Calu3 (cell line): Measurements from ENCODE around the gene FGFR2. TPM values are rescaled to one million over a fixed set of nuclear protein-coding genes. Genes with fewer than 3 reads are reported as not detected.

ENCODE experiments used
- BruUV-seq: library from RNA; stranded (reverse); fragments of 400-500 nt; replicated peaks from 2 replicates; lab custom pipeline; 2021; lab: Mats Ljungman, UMichigan
- CTCF ChIA-PET: fragments of 300-600 bp; sonication (Branson Sonifier 250); formaldehyde crosslinking; loops from one replicate; lab custom pipeline; 2022; ENCODE audit warnings: antibody characterized with exemption; lab: Charles Lee
- DNase-seq: peaks from one replicate; pipeline ENCODE4 v3.0.0; 2022
- H3K27ac Mint-ChIP-seq: one replicate; pipeline ENCODE4 v1.8.0; 2022; ENCODE audit warnings: mixed read lengths; ENCODE audit not compliant: unreplicated experiment
- H3K27me3 Mint-ChIP-seq: one replicate; pipeline ENCODE4 v1.8.0; 2022; ENCODE audit warnings: mixed read lengths; ENCODE audit not compliant: unreplicated experiment
- H3K36me3 Mint-ChIP-seq: one replicate; pipeline ENCODE4 v1.8.0; 2022; ENCODE audit warnings: mild to moderate bottlenecking, moderate library complexity, mixed read lengths; ENCODE audit not compliant: insufficient read depth, unreplicated experiment
- H3K4me1 Mint-ChIP-seq: one replicate; pipeline ENCODE4 v1.8.0; 2022; ENCODE audit warnings: mild to moderate bottlenecking, low read depth, mixed read lengths; ENCODE audit not compliant: unreplicated experiment
- H3K4me3 Mint-ChIP-seq: one replicate; pipeline ENCODE4 v1.8.0; 2022; ENCODE audit warnings: mild to moderate bottlenecking, low read depth, moderate library complexity, mixed read lengths; ENCODE audit not compliant: unreplicated experiment
- H3K9me3 Mint-ChIP-seq: one replicate; pipeline ENCODE4 v1.8.0; 2022; ENCODE audit warnings: low read depth, mixed read lengths; ENCODE audit not compliant: unreplicated experiment
- intact Hi-C: fragments of 100-400 bp; cut with micrococcal nuclease; formaldehyde crosslinking; loops from one replicate; pipeline ENCODE4 v1.10.0; 2022; ENCODE audit not compliant: unreplicated experiment
- total RNA-seq: library from RNA; stranded (reverse); gene quantifications from 2 replicates; pipeline ENCODE4 v1.2.3, GENCODE V29; 2022
- TF ChIP-seq, protein P1 (sequence below): fragments of 200-600 bp; IDR thresholded peaks from one replicate; pipeline ENCODE4 v1.8.0; 2022; ENCODE audit warnings: antibody characterized with exemption; ENCODE audit not compliant: unreplicated experiment

The FGFR2 gene
- total RNA-seq, 1 experiment from 2014 or later = 57.9 TPM

DNA sequence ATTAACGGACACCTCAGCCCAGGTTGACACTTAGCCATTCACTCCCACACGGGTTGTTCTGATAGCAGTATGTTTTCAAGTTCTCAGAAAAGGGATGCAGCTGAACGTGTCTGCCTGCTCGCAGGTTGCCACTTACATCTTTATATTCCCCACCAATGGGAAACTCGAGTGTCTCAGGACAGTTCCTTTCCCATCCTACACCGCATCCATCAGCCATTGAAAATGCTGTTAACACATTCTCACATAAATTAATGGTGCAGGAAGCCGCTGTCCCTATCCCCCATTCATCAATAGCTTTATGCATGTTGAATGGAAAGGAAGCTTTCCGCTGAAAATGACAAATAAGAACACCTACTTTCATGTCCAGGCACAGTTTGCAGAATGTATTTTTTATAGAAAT, 1.7 kb upstream of the FGFR2 start:
- TF ChIP-seq, protein P1, sequence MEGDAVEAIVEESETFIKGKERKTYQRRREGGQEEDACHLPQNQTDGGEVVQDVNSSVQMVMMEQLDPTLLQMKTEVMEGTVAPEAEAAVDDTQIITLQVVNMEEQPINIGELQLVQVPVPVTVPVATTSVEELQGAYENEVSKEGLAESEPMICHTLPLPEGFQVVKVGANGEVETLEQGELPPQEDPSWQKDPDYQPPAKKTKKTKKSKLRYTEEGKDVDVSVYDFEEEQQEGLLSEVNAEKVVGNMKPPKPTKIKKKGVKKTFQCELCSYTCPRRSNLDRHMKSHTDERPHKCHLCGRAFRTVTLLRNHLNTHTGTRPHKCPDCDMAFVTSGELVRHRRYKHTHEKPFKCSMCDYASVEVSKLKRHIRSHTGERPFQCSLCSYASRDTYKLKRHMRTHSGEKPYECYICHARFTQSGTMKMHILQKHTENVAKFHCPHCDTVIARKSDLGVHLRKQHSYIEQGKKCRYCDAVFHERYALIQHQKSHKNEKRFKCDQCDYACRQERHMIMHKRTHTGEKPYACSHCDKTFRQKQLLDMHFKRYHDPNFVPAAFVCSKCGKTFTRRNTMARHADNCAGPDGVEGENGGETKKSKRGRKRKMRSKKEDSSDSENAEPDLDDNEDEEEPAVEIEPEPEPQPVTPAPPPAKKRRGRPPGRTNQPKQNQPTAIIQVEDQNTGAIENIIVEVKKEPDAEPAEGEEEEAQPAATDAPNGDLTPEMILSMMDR = no peak
- BruUV-seq = no TSS peak
- no peak overlapping the region for H3K27ac Mint-ChIP-seq
- no peaks in the 10 kb centered on the region for H3K4me1 Mint-ChIP-seq
- H3K4me3 Mint-ChIP-seq = no peak overlapping the region
- no peak for DNase-seq
- CTCF ChIA-PET = no interaction called here
- intact Hi-C loops = loop anchor here (5.0 to 10.0 kb wide), 2 partner anchors 65 to 273 kb away; no protein-coding TSS in a partner anchor
- no peaks in the 10 kb centered on the region for H3K27me3 Mint-ChIP-seq
- peaks cover 30% of the 10 kb centered on the region for H3K36me3 Mint-ChIP-seq
- H3K9me3 Mint-ChIP-seq = no peaks in the 10 kb centered on the region

DNA sequence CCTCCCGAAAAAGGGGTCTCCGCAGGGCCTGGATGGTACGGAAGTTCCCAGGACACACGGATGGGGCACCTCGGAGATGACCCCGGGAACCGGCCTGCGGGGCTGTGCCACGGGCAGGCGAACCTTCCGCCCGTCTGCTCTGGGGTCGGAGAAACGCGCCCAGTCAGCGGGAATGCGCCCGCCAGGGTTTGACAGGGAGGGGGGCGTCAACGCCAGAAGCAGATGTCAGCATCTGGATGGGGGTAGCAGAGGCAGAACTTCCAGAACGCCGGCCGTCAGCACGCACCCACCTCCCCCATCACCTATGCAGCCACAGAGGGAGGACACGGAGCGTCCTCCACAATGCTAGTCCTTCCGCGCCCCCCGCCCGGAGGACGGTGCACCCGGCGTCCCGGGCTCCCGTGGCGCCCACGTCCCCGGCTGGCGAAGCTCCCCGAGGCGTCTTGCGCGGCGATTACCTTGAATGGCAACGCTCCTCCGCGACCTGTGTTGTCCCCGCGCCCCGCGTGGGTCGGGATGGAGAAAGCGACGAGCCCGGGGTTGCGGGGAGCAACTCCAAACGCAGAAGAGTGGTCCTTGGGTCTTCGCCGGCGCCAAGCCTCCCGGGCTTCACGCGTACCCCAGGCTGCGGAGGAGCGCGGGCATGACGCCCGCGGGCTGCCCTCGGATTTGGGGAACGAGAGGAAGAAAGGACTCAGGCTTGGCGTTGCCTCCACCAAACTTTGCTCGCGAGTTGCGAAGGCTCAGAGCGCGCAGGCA, 561 bp downstream of the FGFR2 start:
- no peaks in the 10 kb centered on the region for H3K9me3 Mint-ChIP-seq
- H3K36me3 Mint-ChIP-seq = peaks cover 38% of the 10 kb centered on the region
- BruUV-seq = no TSS peak
- no peaks in the 10 kb centered on the region for H3K27me3 Mint-ChIP-seq
- intact Hi-C loops = loop anchor here (2.0 to 10.0 kb wide), 3 partner anchors 45 to 270 kb away; no protein-coding TSS in a partner anchor
- H3K4me1 Mint-ChIP-seq = peaks cover 9% of the 10 kb centered on the region
- peak overlapping the region; percentile 97 for H3K4me3 Mint-ChIP-seq
- DNase-seq = peak; percentile 11
- H3K27ac Mint-ChIP-seq = no peak overlapping the region
- CTCF ChIA-PET = no interaction called here
- TF ChIP-seq, protein P1 = no peak

DNA sequence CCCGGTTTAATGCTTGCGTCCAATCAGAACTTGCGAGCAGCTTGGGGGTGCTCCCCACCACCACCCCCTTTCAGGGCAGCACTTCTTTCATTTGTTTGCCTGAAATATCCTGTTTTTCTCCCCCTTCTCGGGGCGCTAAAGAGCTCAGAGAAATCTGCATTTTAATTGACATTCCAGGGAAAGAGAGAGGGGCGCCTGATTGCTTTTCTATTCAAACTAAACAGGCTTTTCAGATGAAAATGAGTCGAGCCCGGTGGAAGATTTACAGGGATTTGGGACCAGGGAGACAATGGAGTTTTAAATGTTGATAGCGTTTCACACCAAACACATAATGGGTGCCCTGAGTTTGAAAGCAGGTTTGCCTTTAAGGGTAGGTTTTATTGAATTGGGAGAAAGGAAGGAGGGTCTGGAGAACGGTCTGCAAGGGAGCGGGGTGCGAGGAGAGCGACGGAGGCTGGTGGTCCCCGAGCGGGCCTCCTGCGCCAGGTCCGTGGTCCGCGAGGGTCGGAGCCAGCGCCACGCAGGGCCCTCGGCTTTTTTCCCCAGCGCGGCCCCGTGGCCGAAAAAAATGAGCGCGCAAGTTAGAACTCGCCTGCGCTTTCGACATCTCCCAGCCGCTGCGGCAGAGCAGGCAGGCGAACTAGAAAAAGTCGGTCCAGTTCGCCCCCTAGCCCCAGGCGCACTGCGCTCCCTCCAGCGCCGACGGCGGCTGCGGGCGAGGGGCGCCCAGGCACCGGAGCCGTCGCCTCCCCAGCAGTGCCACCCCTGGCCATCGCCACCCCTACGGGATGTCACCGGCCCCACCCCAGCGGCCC, 1.3 kb downstream of the FGFR2 start:
- H3K27ac Mint-ChIP-seq = peak overlapping the region; percentile 91
- TF ChIP-seq, protein P1 = no peak

More for the DNA sequence above, 1.3 kb downstream of the FGFR2 start:
- H3K9me3 Mint-ChIP-seq = no peaks in the 10 kb centered on the region
- H3K4me3 Mint-ChIP-seq = peak overlapping the region; percentile 97
- H3K4me1 Mint-ChIP-seq = peaks cover 17% of the 10 kb centered on the region
- H3K36me3 Mint-ChIP-seq = peaks cover 41% of the 10 kb centered on the region
- intact Hi-C loops = loop anchor here (2.0 to 10.0 kb wide), 3 partner anchors 44 to 270 kb away; no protein-coding TSS in a partner anchor
- BruUV-seq = no TSS peak
- CTCF ChIA-PET = interaction anchor here (0.6 kb wide), 1 partner anchor 43 kb away, joined by 4 read pairs; no protein-coding TSS in a partner anchor
- no peaks in the 10 kb centered on the region for H3K27me3 Mint-ChIP-seq
- DNase-seq = peak; percentile 48
